AG04449 (cell line): ENCODE measurements around the gene CSF1.

ENCODE experiments used
- CTCF ChIA-PET: fragments of 350-600 bp; formaldehyde crosslinking; extraction: SDS; loops from one replicate; lab custom pipeline; 2021; ENCODE audit warnings: antibody characterized with exemption; lab: Yijun Ruan, JAX
- POLR2A ChIA-PET: fragments of 400-600, 350-600 bp; formaldehyde crosslinking; extraction: SDS; loops from one replicate; lab custom pipeline; 2020; ENCODE audit warnings: antibody characterized with exemption, inconsistent platforms; lab: Yijun Ruan, JAX
- DNase-seq: peaks from one replicate; pipeline ENCODE4 v3.0.0-alpha.2; 2010; ENCODE audit warnings: low read depth, low spot score
- H3K4me3 ChIP-seq: 2 replicates; pipeline ENCODE4 v1.5.1; 2011; ENCODE audit warnings: low read depth, mild to moderate bottlenecking, control low read depth, low read length
- CTCF ChIP-seq: IDR thresholded peaks from one replicate; pipeline ENCODE4 v1.5.1; 2011; ENCODE audit warnings: mild to moderate bottlenecking, moderate library complexity, low read length, control low read depth, inconsistent platforms; ENCODE audit not compliant: insufficient read depth; ENCODE audit errors: missing control alignments

CSF1 gene

GRCh38 chr1:109893532-109894171 is 17.0 kb upstream of the CSF1 start:
- DNase-seq: no peak
- CTCF ChIA-PET: interaction anchor here (1.2 to 2.4 kb wide), 3 partner anchors 8 to 117 kb away, joined by 5 to 6 read pairs (median 5); no protein-coding TSS in a partner anchor
- POLR2A ChIA-PET: interaction anchor here (1.5 kb wide), 1 partner anchor 17 kb away, joined by 3 read pairs; no protein-coding TSS in a partner anchor
- no peak for TF ChIP-seq CTCF
- no peak overlapping the region for H3K4me3 ChIP-seq

GRCh38 chr1:109894823-109895719 is 15.6 kb upstream of the CSF1 start:
- TF ChIP-seq CTCF: no peak
- H3K4me3 ChIP-seq: no peak overlapping the region
- DNase-seq: no peak
- ChIA-PET POLR2A (no interaction called here), CTCF (interaction anchor here (1.9 to 3.4 kb wide), 2 partner anchors 11 to 17 kb away, joined by 5 to 10 read pairs; no protein-coding TSS in a partner anchor)

- POLR2A ChIA-PET: no interaction called here
- no peak overlapping the region for H3K4me3 ChIP-seq
- no peak for DNase-seq
- TF ChIP-seq CTCF: no peak
- CTCF ChIA-PET: interaction anchor here (1.9 to 3.4 kb wide), 2 partner anchors 10 to 18 kb away, joined by 5 to 10 read pairs; no protein-coding TSS in a partner anchor
Measured at GRCh38 chr1:109895720-109896504, 14.7 kb upstream of the CSF1 start.

- H3K4me3 ChIP-seq: no peak overlapping the region
- TF ChIP-seq CTCF: no peak
- ChIA-PET POLR2A (no interaction called here), CTCF (interaction anchor here (1.2 to 3.4 kb wide), 5 partner anchors 9 to 256 kb away, joined by 3 to 10 read pairs (median 4); partner anchors contain the start of gene AHCYL1)
- no peak for DNase-seq
Measured at GRCh38 chr1:109896681-109897080, 14.0 kb upstream of the CSF1 start.

- no peak overlapping the region for H3K4me3 ChIP-seq
- ChIA-PET POLR2A (no interaction called here), CTCF (interaction anchor here (1.0 to 3.4 kb wide), 8 partner anchors 9 to 257 kb away, joined by 3 to 10 read pairs (median 4); partner anchors contain the start of gene AHCYL1)
- no peak for TF ChIP-seq CTCF
- DNase-seq: no peak
Measured at GRCh38 chr1:109897259-109897955, 13.2 kb upstream of the CSF1 start.
